ENCODE data around the gene CCDC157. TPM values are rescaled to one million over a fixed set of nuclear protein-coding genes. Genes with fewer than 3 reads are reported as not detected.

Gene CCDC157
- total and polyA plus RNA-seq, 9 of the 15 experiments (the other 6 are each of a cell fraction or from before 2014, with no cell fraction given) = 0.04 to 1.3 (median 0.68) TPM

GRCh38 chr22:30413001-30413400 is 56.2 kb downstream of the CCDC157 start (continued):
- TF ChIP-seq E2F8 (IDR thresholded peaks at IDR 0.05; ENCODE audit: low read depth, partially characterized antibody) = no peak
- TF ChIP-seq TEAD4 (IDR thresholded peaks at IDR 0.05; ENCODE audit: low read length) = no peak
- TF ChIP-seq TEAD4 (CRISPR knock-in tag; IDR thresholded peaks at IDR 0.05; ENCODE audit: borderline replicate concordance) = no peak

DNA sequence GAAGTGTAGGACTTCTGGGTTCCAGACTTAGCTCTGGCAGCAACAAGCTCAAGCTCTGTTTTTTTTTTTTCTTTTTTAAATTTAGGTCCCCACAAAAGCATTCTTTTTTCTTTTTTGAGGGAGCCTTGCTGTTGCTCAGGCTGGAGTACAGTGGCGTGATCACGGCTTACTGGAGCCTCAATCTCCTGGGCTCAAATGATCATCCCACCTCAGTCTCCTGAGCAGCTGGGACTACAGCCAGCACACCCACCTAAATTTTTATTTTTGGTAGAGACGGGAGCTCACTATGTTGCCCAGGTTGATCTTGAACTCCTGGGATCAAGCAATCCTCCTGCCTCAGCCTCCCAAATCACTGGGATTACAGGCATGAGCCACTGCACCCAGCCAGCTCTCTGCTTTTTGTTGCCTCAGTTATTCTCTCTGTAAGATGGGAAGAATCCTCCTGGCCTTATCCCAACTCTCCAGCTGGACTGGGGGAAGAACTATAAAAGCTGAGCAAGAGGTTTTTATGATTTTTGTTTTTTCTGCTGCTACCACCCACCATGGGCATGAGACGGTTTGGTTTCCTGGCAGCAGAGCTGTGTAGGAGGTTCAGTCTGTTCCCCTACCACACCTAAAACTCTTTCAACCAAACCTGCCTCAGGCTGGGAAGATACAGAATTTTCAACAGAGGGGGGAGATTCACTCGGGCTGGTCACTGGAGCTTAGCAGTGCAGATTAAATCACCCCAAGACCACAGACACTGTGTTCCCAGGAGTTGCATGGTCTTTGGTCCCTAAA is 57.1 kb downstream of the CCDC157 start:
- Histone ChIP-seq H4K20me1 (replicated peaks; ENCODE audit: control insufficient read depth, insufficient read depth, low read length) (peaks cover 5% of the 10 kb centered on the region), H3K9me1 (ENCODE audit: control insufficient read depth, insufficient read depth, low read length) (peaks cover 2% of the 10 kb centered on the region), H3K9me3 (replicated peaks; ENCODE audit: control insufficient read depth, insufficient read depth, low read depth, low read length) (no peaks in the 10 kb centered on the region), H3K79me2 (ENCODE audit: control insufficient read depth, insufficient read depth, low read length) (peaks cover 2% of the 10 kb centered on the region; the same call in 1 of the 3 replicates), H3K36me3 (ENCODE audit: control insufficient read depth, insufficient read depth, low read length) (peaks cover 26% of the 10 kb centered on the region), H3K4me3 (no peak overlapping the region), H2AFZ (ENCODE audit: low read depth, low read length) (no peak overlapping the region), H3K27ac (ENCODE audit: extremely low read depth, low read depth, low read length) (no peak overlapping the region), H3K4me1 (replicated peaks in 1 of 2; ENCODE audit: control insufficient read depth in 2 of 2, insufficient read depth in 2 of 2, low read length in 2 of 2) (peaks cover 0 to 5% of the 10 kb centered on the region in 2 experiments; a peak in 3 of 5 replicates), H3K27me3 (ENCODE audit: control insufficient read depth in 2 of 2, insufficient read depth in 2 of 2, low read length in 2 of 2) (no peaks in the 10 kb centered on the region), H3K9ac (ENCODE audit: insufficient read depth in 1 of 2, low read depth in 2 of 2, low read length in 2 of 2) (no peak overlapping the region; a peak in 1 of 4 replicates), H3K4me2 (ENCODE audit: insufficient read depth, low read length) (no peak overlapping the region)
- ChIA-PET POLR2A (interaction anchor here (0.6 to 1.9 kb wide), 4 partner anchors 8 to 48 kb away, joined by 3 to 9 read pairs (median 4); partner anchors contain the start of gene SEC14L2), CTCF (ENCODE audit: low intra/inter-chr PET ratio) (no interaction called here)
- DNase-seq (ENCODE audit: extremely low read depth in 1 of 4, low spot score in 3 of 4) (no peak), ATAC-seq (no peak), FAIRE-seq (no peak)
- BruUV-seq (replicated peaks) = no TSS peak
- in situ Hi-C loops (cut with MboI) (no loop called here), intact Hi-C loops (cut with micrococcal nuclease) (no loop called here)
- 72% methylated on average over 5 of the region's 5 CpGs for WGBS (ENCODE audit: insufficient coverage, low coverage, missing lambda C conversion rate)
- no peak for TF ChIP-seq ZNF609 (CRISPR knock-in tag; IDR thresholded peaks at IDR 0.05; ENCODE audit: borderline replicate concordance)
- TF ChIP-seq ZNF175 (CRISPR knock-in tag; IDR thresholded peaks at IDR 0.05; ENCODE audit: low read depth) = no peak
- TF ChIP-seq PCBP1 (IDR thresholded peaks at IDR 0.05; ENCODE audit: low read depth, low read length, poor library complexity, severe bottlenecking) = no peak
- no peak for TF ChIP-seq NFRKB (IDR thresholded peaks at IDR 0.05; ENCODE audit: low read depth)
- no peak for TF ChIP-seq ZNF717 (CRISPR knock-in tag; IDR thresholded peaks at IDR 0.05)
- TF ChIP-seq MTA3 (IDR thresholded peaks at IDR 0.05; ENCODE audit: borderline replicate concordance) = no peak
- TF ChIP-seq RBFOX2 (IDR thresholded peaks at IDR 0.05; ENCODE audit: low read depth, low read length) = no peak
- TF ChIP-seq MCM3 (IDR thresholded peaks at IDR 0.05) = no peak
